ENCODE data around the gene SPARC.

SPARC gene

GRCh38 chr5:151631941-151632340, 54.8 kb downstream of the SPARC start:
- H3K36me3 ChIP-seq (replicated peaks; ENCODE audit: insufficient read depth, low read length) = no peaks in the 10 kb centered on the region
- no peak overlapping the region for H3K4me3 ChIP-seq (ENCODE audit: low read length)
- no peak overlapping the region for H3K27ac ChIP-seq (ENCODE audit: low read length)
- H3K9ac ChIP-seq (ENCODE audit: low read length) = no peak overlapping the region
- H3K79me2 ChIP-seq (ENCODE audit: low read length) = no peaks in the 10 kb centered on the region
- H3K4me1 ChIP-seq (ENCODE audit: low read length) = no peaks in the 10 kb centered on the region
- DNase-seq = no peak
- no peaks in the 10 kb centered on the region for H3K9me2 ChIP-seq (replicated peaks; ENCODE audit: insufficient read depth, low read length)
- no peaks in the 10 kb centered on the region for H4K20me1 ChIP-seq (ENCODE audit: insufficient read depth, low read length)
- no peaks in the 10 kb centered on the region for H3K27me3 ChIP-seq (replicated peaks; ENCODE audit: insufficient read depth, low read length)
- H3F3A ChIP-seq (ENCODE audit: insufficient read depth, low read length) = no peaks in the 10 kb centered on the region
- no peak overlapping the region for H2AFZ ChIP-seq (ENCODE audit: low read length)
- H3K4me2 ChIP-seq (ENCODE audit: low read depth, low read length) = no peak overlapping the region
- no peaks in the 10 kb centered on the region for H3K9me3 ChIP-seq (replicated peaks; ENCODE audit: insufficient read depth, low read length)
- TF ChIP-seq EZH2phosphoT487 (IDR thresholded peaks at IDR 0.05; ENCODE audit: low read length) (no peak), EZH2 (optimal IDR thresholded peaks at IDR 0.05; ENCODE audit: low read depth, low read length) (no peak), CTCF (IDR thresholded peaks at IDR 0.05; ENCODE audit: low read length) (no peak)

- no peaks in the 10 kb centered on the region for H3K4me1 ChIP-seq (ENCODE audit: low read length)
- H4K20me1 ChIP-seq (ENCODE audit: insufficient read depth, low read length) = no peaks in the 10 kb centered on the region
- TF ChIP-seq EZH2phosphoT487 (IDR thresholded peaks at IDR 0.05; ENCODE audit: low read length) = no peak
- no peaks in the 10 kb centered on the region for H3K9me2 ChIP-seq (replicated peaks; ENCODE audit: insufficient read depth, low read length)
- no peak overlapping the region for H3K4me2 ChIP-seq (ENCODE audit: low read depth, low read length)
- no peaks in the 10 kb centered on the region for H3K36me3 ChIP-seq (replicated peaks; ENCODE audit: insufficient read depth, low read length)
- H3K9ac ChIP-seq (ENCODE audit: low read length) = no peak overlapping the region
- H3K27ac ChIP-seq (ENCODE audit: low read length) = no peak overlapping the region
- DNase-seq = no peak
- no peaks in the 10 kb centered on the region for H3K9me3 ChIP-seq (replicated peaks; ENCODE audit: insufficient read depth, low read length)
- no peaks in the 10 kb centered on the region for H3F3A ChIP-seq (ENCODE audit: insufficient read depth, low read length)
- H3K79me2 ChIP-seq (ENCODE audit: low read length) = no peaks in the 10 kb centered on the region
- H3K27me3 ChIP-seq (replicated peaks; ENCODE audit: insufficient read depth, low read length) = no peaks in the 10 kb centered on the region
- H3K4me3 ChIP-seq (ENCODE audit: low read length) = no peak overlapping the region
- H2AFZ ChIP-seq (ENCODE audit: low read length) = no peak overlapping the region
Measured at GRCh38 chr5:151630088-151630487, 56.6 kb downstream of the SPARC start.

GRCh38 chr5:151628112-151628823, 58.4 kb downstream of the SPARC start:
- Histone ChIP-seq H3K27me3 (replicated peaks; ENCODE audit: insufficient read depth, low read length) (no peaks in the 10 kb centered on the region), H3K79me2 (ENCODE audit: low read length) (no peaks in the 10 kb centered on the region), H3K4me2 (ENCODE audit: low read depth, low read length) (no peak overlapping the region), H3K36me3 (replicated peaks; ENCODE audit: insufficient read depth, low read length) (no peaks in the 10 kb centered on the region), H3K4me1 (ENCODE audit: low read length) (no peaks in the 10 kb centered on the region), H3F3A (ENCODE audit: insufficient read depth, low read length) (no peaks in the 10 kb centered on the region), H3K4me3 (ENCODE audit: low read length) (no peak overlapping the region), H2AFZ (ENCODE audit: low read length) (no peak overlapping the region), H3K9ac (ENCODE audit: low read length) (no peak overlapping the region), H3K9me2 (replicated peaks; ENCODE audit: insufficient read depth, low read length) (no peaks in the 10 kb centered on the region), H3K9me3 (replicated peaks; ENCODE audit: insufficient read depth, low read length) (no peaks in the 10 kb centered on the region), H3K27ac (ENCODE audit: low read length) (no peak overlapping the region), H4K20me1 (ENCODE audit: insufficient read depth, low read length) (no peaks in the 10 kb centered on the region)
- no peak for TF ChIP-seq CTCF (IDR thresholded peaks at IDR 0.05; ENCODE audit: low read length)
- no peak for TF ChIP-seq EZH2 (optimal IDR thresholded peaks at IDR 0.05; ENCODE audit: low read depth, low read length)
- no peak for TF ChIP-seq EZH2phosphoT487 (IDR thresholded peaks at IDR 0.05; ENCODE audit: low read length)
- DNase-seq = no peak

- no peak overlapping the region for H3K27ac ChIP-seq (ENCODE audit: low read length)
Measured at GRCh38 chr5:151627650-151628049, 59.1 kb downstream of the SPARC start.

More at GRCh38 chr5:151627650-151628049, 59.1 kb downstream of the SPARC start:
- Histone ChIP-seq H3K27me3 (replicated peaks; ENCODE audit: insufficient read depth, low read length) (no peaks in the 10 kb centered on the region), H3F3A (ENCODE audit: insufficient read depth, low read length) (no peaks in the 10 kb centered on the region), H3K4me3 (ENCODE audit: low read length) (no peak overlapping the region), H3K9me2 (replicated peaks; ENCODE audit: insufficient read depth, low read length) (no peaks in the 10 kb centered on the region), H3K9ac (ENCODE audit: low read length) (no peak overlapping the region), H3K4me1 (ENCODE audit: low read length) (no peaks in the 10 kb centered on the region), H3K4me2 (ENCODE audit: low read depth, low read length) (no peak overlapping the region), H3K9me3 (replicated peaks; ENCODE audit: insufficient read depth, low read length) (no peaks in the 10 kb centered on the region), H3K79me2 (ENCODE audit: low read length) (no peaks in the 10 kb centered on the region), H4K20me1 (ENCODE audit: insufficient read depth, low read length) (no peaks in the 10 kb centered on the region), H2AFZ (ENCODE audit: low read length) (no peak overlapping the region), H3K36me3 (replicated peaks; ENCODE audit: insufficient read depth, low read length) (no peaks in the 10 kb centered on the region)
- DNase-seq = no peak
- TF ChIP-seq CTCF (IDR thresholded peaks at IDR 0.05; ENCODE audit: low read length) (no peak), EZH2phosphoT487 (IDR thresholded peaks at IDR 0.05; ENCODE audit: low read length) (no peak), EZH2 (optimal IDR thresholded peaks at IDR 0.05; ENCODE audit: low read depth, low read length) (no peak)
